Loucy (cell line): Measurements from ENCODE around the gene DDX23.

Experiments used
- H2AFZ ChIP-seq: fragments of 200-600 bp; sonication (generic); 2 replicates; pipeline ENCODE4 v1.6.0; 2016; ENCODE audit warnings: antibody characterized with exemption, mild to moderate bottlenecking, low read length, moderate library complexity
- H3F3A ChIP-seq: fragments of 200-600 bp; 2 replicates; pipeline ENCODE4 v1.6.0; 2016; ENCODE audit warnings: antibody characterized with exemption, low read depth, mild to moderate bottlenecking
- H3K27me3 ChIP-seq: fragments of 200-600 bp; sonication (generic); 2 replicates; pipeline ENCODE4 v1.6.1; 2014; ENCODE audit warnings: low read length, mild to moderate bottlenecking; ENCODE audit not compliant: insufficient read depth, poor library complexity, severe bottlenecking
- H3K36me3 ChIP-seq: fragments of 200-600 bp; sonication (generic); 2 replicates; pipeline ENCODE4 v1.6.1; 2016; ENCODE audit warnings: low read length; ENCODE audit not compliant: insufficient read depth
- H3K4me1 ChIP-seq: fragments of 200-600 bp; sonication (generic); 2 replicates; pipeline ENCODE4 v1.5.1; 2014; ENCODE audit warnings: low read length, mild to moderate bottlenecking; ENCODE audit not compliant: insufficient read depth, poor library complexity, severe bottlenecking
- H3K4me2 ChIP-seq: fragments of 200-600 bp; sonication (generic); 2 replicates; pipeline ENCODE4 v1.6.0; 2014; ENCODE audit warnings: antibody characterized with exemption, low read length, low read depth, mild to moderate bottlenecking; ENCODE audit not compliant: poor library complexity, severe bottlenecking
- H3K4me3 ChIP-seq: fragments of 200-600 bp; sonication (generic); 2 replicates; pipeline ENCODE4 v1.5.1; 2014; ENCODE audit warnings: low read length, mild to moderate bottlenecking, mixed read lengths; ENCODE audit not compliant: poor library complexity, severe bottlenecking
- H3K79me2 ChIP-seq: fragments of 200-600 bp; sonication (generic); 2 replicates; pipeline ENCODE4 v1.6.1; 2014; ENCODE audit warnings: low read length; ENCODE audit not compliant: insufficient read depth
- H3K9ac ChIP-seq: fragments of 200-600 bp; sonication (generic); 2 replicates; pipeline ENCODE4 v1.6.0; 2014; ENCODE audit warnings: mild to moderate bottlenecking, low read depth, low read length, moderate library complexity; ENCODE audit not compliant: poor library complexity, severe bottlenecking
- H3K9me2 ChIP-seq: fragments of 200-600 bp; sonication (generic); replicated peaks from 2 replicates; pipeline ENCODE4 v1.6.1; 2016; ENCODE audit warnings: low read depth, low read length, mixed read lengths
- H3K9me3 ChIP-seq: fragments of 200-600 bp; sonication (generic); 2 replicates; pipeline ENCODE4 v1.6.1; 2014; ENCODE audit warnings: mild to moderate bottlenecking, antibody characterized with exemption, low read length, low read depth; ENCODE audit not compliant: insufficient read depth
- H4K20me1 ChIP-seq: fragments of 200-600 bp; sonication (generic); 2 replicates; pipeline ENCODE4 v1.6.0; 2014; ENCODE audit warnings: antibody characterized with exemption, low read length, mild to moderate bottlenecking; ENCODE audit not compliant: insufficient read depth, poor library complexity, severe bottlenecking
- EZH2phosphoT487 ChIP-seq: fragments of 200-600 bp; IDR thresholded peaks from 2 replicates; pipeline ENCODE4 v1.6.1; 2018; ENCODE audit warnings: antibody characterized with exemption, mild to moderate bottlenecking, moderate library complexity, borderline replicate concordance
- TF ChIP-seq, protein P1 (sequence below): fragments of 200-600 bp; sonication (generic); conservative IDR thresholded peaks from 2 replicates; pipeline ENCODE4 v1.5.1; 2014; ENCODE audit warnings: mild to moderate bottlenecking, antibody characterized with exemption, low read length

Gene DDX23

DNA sequence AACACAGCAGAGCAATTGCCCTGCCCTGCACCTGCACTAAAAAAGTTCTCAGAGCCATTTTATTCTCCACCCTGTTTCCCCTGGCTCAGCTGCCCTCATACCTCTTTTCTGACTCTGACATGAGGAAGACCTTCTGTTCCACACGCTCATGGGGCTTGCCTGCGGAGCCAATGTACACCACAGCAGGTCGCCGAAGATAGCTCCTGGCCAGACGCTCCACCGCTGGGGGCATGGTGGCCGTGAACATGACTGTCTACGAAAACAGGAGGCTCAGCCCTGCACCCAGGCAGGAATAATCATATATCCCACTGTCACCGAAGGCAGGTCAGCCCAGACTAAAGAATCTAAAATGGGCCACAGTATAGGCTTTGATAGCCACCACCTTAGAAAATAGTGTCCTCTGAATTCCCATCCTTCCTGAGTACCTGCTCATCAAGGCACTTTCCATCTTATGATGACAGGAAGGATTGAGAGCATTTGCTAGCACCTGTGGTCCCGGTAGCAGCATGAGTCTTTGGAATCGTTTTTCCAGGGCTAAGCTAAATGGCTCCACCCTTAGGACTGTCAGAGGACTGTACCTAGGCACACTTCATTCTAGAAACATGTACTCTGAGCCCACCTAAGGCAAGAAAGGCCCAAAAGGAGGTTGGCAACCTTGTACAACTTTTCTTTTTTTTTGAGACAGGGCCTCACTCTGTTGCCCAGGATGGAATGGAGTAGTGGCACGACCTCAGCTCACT, 19.5 kb downstream of the DDX23 start:
- Histone ChIP-seq H3K9ac (no peak overlapping the region), H3K4me1 (no peaks in the 10 kb centered on the region), H3K79me2 (no peaks in the 10 kb centered on the region), H3K36me3 (peaks cover 85% of the 10 kb centered on the region; the same call in 1 of the 2 replicates), H3F3A (no peaks in the 10 kb centered on the region), H3K27me3 (no peaks in the 10 kb centered on the region), H2AFZ (no peak overlapping the region), H3K9me3 (no peaks in the 10 kb centered on the region), H4K20me1 (no peaks in the 10 kb centered on the region), H3K4me3 (no peak overlapping the region), H3K9me2 (no peaks in the 10 kb centered on the region), H3K4me2 (no peak overlapping the region)
- TF ChIP-seq EZH2phosphoT487 = no peak
- TF ChIP-seq, protein P1, sequence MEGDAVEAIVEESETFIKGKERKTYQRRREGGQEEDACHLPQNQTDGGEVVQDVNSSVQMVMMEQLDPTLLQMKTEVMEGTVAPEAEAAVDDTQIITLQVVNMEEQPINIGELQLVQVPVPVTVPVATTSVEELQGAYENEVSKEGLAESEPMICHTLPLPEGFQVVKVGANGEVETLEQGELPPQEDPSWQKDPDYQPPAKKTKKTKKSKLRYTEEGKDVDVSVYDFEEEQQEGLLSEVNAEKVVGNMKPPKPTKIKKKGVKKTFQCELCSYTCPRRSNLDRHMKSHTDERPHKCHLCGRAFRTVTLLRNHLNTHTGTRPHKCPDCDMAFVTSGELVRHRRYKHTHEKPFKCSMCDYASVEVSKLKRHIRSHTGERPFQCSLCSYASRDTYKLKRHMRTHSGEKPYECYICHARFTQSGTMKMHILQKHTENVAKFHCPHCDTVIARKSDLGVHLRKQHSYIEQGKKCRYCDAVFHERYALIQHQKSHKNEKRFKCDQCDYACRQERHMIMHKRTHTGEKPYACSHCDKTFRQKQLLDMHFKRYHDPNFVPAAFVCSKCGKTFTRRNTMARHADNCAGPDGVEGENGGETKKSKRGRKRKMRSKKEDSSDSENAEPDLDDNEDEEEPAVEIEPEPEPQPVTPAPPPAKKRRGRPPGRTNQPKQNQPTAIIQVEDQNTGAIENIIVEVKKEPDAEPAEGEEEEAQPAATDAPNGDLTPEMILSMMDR = no peak

DNA sequence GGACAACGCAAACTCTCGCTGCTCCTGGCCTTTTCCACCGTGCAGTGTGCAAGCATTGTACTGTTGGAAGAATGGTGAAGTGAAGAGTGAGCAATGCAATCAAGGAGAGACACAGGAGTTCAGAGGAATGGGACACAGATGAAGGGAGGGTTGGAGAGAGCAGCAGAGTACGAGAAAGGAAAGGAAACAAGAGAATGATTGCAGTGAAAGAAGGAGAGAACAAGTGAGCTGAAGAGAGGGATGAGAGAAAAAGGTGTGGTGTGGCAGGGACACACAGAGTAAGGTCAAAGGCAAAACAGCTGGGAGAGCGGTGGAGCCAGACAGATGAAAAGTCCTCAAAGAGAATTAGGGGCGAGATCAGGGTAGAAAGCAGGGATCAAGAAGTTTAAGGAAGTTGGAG, 20.7 kb downstream of the DDX23 start:
- H3K4me1 ChIP-seq = no peaks in the 10 kb centered on the region
- no peaks in the 10 kb centered on the region for H3K79me2 ChIP-seq
- no peak overlapping the region for H3K4me3 ChIP-seq
- H3K36me3 ChIP-seq = peaks cover 76% of the 10 kb centered on the region; the same call in 1 of the 2 replicates
- H4K20me1 ChIP-seq = no peaks in the 10 kb centered on the region
- no peak overlapping the region for H3K9ac ChIP-seq
- H2AFZ ChIP-seq = no peak overlapping the region
- TF ChIP-seq, protein P1 = no peak
- no peak for TF ChIP-seq EZH2phosphoT487
- H3K9me2 ChIP-seq = no peaks in the 10 kb centered on the region
- H3K4me2 ChIP-seq = no peak overlapping the region
- no peaks in the 10 kb centered on the region for H3K27me3 ChIP-seq
- no peaks in the 10 kb centered on the region for H3K9me3 ChIP-seq
- H3F3A ChIP-seq = no peaks in the 10 kb centered on the region

DNA sequence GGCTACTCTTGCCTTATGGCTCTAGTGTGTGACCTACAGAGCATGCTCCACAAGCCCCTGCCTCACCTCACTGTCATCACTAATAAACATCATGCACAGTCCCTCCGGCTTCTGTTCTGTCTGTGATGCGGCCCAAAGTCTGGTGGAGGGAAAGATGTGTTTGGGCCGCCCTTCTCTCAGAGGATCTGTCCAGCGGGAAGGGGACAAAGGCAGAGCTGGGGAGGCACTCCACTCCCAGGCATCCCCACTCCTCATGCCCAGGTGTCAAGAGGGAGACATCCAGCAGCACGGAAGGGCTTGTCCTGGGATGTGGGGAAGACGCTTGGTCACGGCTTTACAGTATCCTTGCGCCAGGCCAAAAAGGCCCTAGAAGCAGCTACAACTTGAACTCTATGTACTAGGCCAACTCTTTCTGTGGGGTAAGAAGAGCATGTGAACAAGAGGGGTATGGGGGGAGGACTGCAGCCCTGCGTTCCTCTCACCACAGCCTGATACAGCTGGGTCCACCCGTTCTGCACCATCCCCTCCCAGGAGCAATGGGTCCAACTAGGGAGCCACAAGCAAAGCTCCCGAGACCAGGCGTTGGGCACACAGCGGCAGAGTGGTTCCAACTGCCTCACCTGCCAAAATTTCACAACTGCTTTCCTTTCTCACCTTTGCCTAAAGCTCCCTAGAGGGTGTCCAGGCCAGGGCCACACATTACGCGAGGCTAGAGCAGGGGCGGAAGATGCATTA, 23.0 kb downstream of the DDX23 start:
- no peaks in the 10 kb centered on the region for H4K20me1 ChIP-seq
- no peak overlapping the region for H2AFZ ChIP-seq
- no peak overlapping the region for H3K4me2 ChIP-seq
- no peak overlapping the region for H3K9ac ChIP-seq
- peaks cover 64% of the 10 kb centered on the region; the same call in 1 of the 2 replicates for H3K36me3 ChIP-seq
- H3K4me3 ChIP-seq = no peak overlapping the region
- no peaks in the 10 kb centered on the region for H3K4me1 ChIP-seq
- H3K9me2 ChIP-seq = no peaks in the 10 kb centered on the region
- H3F3A ChIP-seq = no peaks in the 10 kb centered on the region
- H3K9me3 ChIP-seq = no peaks in the 10 kb centered on the region
- H3K79me2 ChIP-seq = no peaks in the 10 kb centered on the region
- no peaks in the 10 kb centered on the region for H3K27me3 ChIP-seq
- TF ChIP-seq EZH2phosphoT487 = no peak
- TF ChIP-seq, protein P1 = no peak
